ENCODE data around the gene POLR1A.
A peak's percentile ranks its signal among the peaks of the same experiment; 100 is the strongest.

The POLR1A gene

DNA sequence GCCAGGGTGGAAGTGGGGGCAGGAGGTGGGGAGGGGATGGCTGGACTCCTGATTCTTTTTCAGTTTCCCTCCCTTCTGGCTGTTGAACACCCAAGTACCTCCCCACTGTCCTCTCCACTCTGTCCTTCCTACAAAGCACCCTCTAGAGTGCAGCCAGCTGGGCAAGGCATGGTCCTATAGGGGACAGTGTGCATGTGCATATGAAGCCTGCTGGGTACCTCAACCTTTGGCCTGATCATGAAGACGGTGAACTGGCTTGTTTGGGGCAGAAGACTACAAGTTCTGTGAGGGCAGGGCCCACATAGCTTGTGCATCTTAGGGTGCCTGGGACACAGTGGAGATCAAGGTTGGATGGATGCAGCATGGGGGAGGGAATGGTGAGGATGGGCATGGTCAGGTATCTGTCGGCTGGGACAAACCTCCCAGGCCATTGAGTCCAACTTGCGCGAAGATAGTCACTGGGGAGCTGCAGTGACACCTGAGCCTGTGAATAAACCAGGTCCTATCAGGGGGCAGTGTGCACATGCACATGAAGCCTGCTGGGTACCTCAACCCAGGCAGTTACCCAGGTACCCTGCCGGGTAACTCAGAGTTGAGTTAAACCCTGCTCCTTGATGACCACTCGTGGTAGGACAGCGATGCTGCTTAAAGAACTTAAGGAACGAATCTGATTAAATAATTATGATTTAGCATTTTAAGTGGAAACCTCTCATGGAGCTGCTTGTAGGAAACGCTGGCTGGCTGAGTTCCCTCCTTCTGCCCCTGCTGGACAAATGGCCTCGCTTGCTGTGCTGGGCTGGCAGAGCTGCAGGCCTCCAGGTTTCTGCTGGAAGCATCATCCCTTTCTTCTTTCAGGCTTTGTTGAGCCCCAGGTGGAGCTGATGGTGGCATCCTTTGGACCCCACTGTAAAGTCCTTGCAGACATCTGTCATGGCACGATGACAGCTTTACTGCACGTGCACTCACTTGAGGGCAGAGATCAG is 84.0 kb downstream of the POLR1A start:
- DNase-seq (ENCODE audit: low read depth in 2 of 2) = no peak

DNA sequence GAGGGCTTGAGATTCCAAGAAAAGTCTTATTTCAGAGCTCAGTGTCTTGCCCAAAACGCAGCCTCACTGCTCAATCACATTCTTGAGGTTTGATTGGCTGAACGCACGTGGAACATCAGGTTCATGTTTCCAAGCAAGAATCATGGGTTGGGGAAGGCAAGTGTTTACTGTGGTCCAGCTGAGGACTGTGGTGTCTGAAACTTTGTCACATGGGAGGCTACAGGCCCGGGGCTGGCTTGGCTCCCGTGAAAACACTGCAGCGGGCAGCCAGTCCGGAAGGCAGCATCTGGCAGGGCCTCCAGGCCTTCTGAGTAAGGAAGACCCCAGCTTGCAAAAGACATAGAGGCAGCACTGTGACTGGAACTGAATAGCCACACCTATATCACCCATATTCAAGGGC is 84.7 kb downstream of the POLR1A start:
- DNase-seq (ENCODE audit: low read depth in 2 of 2) = no peak

DNA sequence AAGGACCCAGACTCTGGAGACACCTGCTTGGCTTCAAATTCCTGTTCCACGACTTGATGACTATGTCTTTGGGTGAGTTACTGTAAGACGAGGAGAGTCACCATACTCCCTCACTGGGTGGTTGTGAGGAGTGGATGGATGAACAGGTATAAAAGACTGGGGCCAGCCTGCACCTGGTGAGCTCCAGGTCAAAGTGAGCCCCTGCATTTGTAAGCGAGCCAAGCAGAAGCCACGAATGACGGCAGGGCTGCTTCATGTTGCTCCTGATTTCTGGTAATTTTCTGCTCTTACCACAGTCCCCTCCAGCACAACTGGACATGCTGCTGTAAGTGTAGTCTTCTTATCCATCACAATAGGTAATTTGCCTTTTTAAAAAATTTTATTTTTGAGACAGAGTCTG is 86.6 kb downstream of the POLR1A start:
- no peak for DNase-seq (ENCODE audit: low read depth in 2 of 2)

DNA sequence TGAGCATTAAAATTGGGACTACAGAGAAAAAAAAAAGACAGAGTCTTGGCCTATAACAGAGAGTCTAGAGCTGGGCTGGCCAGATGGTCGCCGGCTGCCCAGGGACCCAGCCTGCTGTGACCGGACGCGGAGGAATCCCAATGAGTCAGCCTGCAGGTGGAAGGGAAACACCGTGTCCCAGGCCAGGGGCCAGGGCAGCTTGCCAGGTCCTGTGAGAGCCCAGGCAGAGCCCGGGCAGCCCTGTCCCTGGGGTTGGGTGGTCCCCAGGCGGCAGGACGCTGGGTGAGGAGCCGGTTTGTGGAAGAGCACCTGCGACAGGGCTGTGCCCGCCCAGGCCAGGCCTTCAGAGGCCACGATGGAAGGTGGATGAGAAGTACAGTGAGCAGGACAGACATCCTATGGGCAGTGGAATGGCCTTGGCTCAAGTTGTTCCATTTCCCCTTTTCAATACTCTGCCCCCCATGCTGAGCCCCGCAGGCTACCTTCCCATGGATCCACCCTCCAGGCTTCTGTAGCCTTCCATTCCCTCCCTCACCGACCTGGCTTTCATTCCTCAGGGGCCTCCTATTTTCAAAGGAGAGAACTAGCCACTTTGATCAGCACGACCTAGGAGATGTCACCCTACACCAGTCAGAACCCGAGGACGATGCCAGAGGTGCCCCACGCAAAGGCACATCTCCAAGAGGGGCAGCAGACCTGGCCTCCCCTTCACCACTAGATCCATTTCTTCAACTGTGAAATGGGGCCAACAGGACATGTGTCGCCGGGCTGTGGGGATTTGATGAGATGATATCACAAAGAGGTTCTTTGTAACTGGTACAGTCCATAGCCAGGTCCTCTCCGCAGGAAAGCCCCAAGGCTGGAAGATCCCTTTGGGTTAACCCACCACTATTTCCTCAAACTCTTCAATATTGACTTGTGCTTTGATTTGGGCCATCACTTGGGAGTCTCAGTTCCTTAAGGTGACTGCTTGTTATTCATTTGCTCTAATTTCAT is 87.5 kb downstream of the POLR1A start:
- DNase-seq (ENCODE audit: low read depth in 2 of 2) = no peak

DNA sequence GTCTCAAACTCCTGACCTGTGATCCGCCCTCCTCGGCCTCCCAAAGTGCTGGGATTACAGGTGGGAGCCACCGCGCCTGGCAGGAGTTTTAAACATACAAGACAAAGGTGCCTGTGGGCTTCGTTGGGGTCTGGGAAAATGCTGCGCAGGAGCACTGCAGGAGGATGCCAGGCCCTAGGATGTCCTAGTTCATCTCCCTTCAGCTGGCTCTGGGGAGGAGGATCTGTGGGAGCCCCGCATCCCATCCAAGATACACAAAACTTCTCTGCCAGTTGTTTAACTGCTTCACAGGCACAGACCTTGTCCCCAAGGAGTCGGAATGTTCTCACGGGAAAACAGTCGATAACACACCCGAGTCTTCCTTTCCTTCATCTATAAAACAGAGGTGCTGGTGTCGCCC is 89.1 kb downstream of the POLR1A start:
- DNase-seq (ENCODE audit: low read depth in 2 of 2) = no peak

DNA sequence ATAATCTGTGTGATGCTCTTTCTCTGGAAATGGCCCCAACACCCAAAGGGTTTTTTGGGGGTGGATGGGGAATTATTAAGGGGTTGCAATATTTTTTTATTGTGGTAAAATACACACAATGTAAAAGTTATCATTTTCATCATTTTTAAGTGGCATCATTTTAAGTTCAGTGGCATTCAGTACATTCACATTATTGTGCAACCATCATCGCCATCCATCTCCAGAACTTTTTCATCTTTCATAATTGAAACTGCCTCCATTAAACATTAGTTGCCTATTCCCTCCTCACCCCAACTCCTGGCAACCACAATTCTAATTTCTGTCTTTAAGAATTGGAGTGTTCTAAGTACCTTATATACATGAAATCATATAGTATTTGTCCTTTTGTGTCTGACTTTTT is 90.0 kb downstream of the POLR1A start:
- DNase-seq (ENCODE audit: low read depth in 2 of 2) = no peak

DNA sequence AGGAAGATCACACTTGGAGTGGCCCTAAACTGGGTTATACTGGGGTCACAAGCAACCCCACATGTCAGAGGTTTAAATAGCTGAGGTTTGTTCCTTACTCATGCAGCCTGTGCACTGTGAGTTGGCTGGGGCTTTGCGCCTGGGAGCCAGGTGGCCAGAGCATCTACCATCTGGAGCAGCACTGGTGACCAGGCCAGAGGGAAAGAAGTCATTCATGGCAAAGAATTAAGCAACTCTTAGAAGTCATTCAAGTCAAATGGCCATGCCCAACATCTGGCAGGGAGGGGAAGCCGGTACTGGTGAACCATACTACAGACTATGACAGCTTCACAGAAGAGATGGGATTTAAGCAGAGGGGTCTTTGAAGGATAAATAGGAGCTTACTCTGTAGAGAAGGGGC is 90.7 kb downstream of the POLR1A start:
- no peak for DNase-seq (ENCODE audit: low read depth in 2 of 2)

DNA sequence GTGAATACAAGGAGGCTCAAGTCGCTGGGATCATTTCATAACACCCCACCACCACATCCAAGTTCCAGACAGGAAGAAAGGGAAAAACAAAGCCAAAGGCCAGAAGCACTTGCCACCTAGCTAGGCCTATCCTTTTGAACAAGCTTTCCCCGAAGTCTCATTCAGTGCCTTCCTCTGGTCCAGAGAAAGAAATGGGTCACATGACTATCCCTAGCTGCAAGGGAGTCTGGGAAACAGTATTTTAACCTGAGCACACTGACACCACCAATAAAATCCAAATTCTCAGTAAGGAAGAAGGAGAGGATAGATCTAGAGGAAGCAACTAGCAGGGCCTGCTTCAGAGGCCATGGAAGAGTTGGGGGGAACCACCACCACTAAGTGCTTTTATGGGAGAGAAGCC is 91.2 kb downstream of the POLR1A start:
- no peak for DNase-seq (ENCODE audit: low read depth in 2 of 2)

DNA sequence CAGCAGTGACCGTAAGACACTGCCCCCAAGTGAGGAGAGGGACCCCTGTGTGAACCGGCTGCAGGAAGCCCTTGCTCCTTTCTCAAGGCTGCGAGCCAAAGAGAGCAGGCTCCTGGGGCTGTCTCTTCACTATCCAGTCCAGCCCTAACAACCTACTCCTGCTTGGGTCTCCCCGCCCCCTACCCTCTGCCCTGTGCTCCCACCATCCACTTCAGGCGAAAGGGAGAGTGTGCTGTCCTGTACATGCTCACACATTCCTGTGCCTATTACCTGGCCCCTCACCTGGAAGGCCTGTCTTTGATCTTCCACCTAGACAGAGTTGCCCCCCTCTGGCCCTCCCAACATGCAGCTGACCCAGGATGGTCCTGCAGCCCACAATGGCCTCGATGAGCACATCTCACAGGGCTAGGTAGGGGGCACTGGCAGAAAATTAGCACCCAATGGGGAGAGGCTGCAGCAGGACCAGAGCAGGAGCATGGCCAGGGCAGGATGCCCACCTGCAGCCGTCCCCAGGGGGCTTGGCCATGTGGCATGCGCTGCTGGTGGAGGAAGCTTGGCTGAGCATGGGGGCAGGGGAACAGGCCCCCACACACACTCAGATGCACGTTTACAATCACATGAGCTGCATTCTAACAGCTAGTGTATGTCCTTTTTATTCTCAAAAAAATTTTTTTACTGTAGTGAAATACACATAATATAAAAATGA is 93.5 kb downstream of the POLR1A start:
- DNase-seq (ENCODE audit: low read depth in 2 of 2) = no peak

DNA sequence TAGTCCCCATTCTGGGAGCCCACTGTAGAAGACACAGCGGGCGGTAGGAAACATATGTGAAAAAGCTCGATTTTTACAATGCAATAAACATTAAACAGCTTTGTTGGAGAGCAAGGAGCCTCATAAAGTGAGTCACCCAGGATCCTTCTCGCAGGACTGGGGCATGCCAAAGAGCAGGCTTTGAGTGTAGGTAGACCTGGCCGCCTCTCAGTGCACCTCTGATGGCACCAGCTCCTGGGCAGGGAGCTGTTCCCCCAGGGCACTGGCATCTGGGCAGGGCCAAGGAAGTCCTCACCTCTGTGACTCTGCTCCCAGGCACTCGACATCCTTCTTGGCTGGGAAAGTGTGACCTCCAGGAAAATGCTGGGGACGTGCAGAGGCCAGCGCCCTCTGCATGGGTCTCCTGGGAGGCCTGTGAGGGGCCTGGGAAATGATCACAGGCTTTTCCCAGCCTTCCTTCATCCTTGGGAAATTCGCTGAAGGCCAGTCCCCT is 94.2 kb downstream of the POLR1A start:
- no peak for DNase-seq (ENCODE audit: low read depth in 2 of 2)

DNA sequence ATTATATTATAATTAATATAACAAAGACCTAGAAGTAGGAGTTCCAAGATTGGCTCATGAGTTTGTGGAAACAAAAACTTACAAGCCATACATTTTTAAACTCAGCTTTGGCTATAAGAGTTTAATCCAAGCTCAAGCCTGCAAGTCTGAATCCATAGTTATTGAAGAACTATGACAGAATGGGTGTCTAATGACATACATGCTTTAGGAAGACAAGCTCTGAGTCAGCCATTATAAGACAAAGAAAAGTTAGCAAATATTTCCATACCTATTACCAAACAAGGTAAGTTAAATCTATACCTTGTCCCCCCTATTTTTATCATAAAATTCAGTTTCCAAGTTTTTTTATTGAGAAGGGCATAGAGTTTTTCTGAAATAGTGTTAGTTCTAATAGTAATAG is 95.6 kb downstream of the POLR1A start:
- no peak for DNase-seq (ENCODE audit: low read depth in 2 of 2)

DNA sequence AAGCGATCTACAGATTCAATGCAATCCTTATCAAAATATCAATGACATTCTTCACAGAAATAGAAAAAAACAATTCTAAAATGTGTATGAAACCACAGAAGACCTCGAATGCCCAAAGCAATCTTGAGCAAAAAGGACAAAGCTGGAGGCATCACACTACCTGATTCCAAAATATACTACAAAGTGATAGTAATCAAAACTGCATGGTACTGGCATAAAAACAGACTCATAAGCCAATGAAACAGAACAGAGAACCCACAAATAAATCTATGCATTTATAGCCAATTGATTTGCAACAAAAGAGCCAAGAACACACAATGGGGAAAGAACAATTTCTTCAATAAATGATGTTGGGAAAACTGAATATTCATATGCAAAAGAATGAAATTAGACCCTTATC is 99.2 kb downstream of the POLR1A start:
- DNase-seq (ENCODE audit: low read depth in 2 of 2) = no peak

DNA sequence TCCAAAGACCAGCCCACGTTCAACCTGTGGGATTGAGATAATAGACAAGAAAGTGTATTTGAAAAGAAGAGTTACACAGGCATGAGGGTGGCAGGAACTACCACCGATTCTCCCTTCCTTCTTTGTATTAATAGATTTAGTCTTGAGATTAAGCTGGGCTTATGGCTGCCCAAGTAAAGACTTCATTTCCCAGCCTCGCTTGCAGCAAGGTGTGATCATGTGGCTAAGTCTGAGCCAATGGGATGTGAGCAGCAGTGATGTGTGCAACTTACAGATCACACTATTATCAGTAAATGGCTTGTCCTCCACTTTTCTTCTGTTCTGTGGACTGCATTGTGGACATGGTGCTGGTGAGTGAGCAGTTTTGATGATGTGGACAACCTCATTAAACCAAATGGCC is 101.7 kb downstream of the POLR1A start:
- no peak for DNase-seq (ENCODE audit: low read depth in 2 of 2)

DNA sequence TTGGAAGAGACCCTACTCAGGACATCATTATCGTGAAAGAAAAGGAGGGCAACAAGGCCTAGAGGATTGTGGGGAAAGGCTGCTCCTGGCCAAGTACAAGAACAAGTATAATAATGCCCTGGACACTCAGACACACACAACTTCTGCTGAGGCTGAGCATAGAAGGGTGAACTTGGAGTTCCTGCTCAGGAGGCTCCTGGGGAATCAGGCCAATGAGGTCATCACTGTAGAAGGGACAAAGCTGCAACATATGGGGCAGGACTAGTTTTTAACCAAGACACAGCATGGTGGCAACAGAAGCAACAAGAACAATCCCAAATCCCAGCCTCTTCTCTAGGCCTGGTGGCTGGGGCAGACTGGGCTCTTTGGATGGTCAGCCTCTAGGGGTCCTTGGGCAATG is 102.6 kb downstream of the POLR1A start:
- no peak for DNase-seq (ENCODE audit: low read depth in 2 of 2)

DNA sequence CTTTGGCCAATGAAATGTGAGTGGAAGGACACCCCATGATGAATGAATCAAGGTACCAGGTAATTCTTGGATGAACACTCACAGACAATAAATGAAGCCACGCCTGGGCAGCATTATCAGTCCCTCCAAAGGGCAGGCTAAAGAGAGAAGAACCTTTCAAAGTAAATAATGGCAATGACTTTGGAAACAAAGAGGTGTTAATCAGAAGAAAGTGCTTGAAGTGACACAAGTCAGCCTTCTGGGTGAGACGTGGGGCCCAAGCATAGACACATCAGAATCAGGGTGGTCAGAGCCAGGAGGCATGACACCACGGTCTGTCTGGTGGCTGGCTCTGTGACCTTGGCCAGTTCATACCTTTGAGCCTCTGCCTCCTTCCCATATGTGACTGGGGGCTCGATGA is 103.3 kb downstream of the POLR1A start:
- DNase-seq (ENCODE audit: low read depth in 2 of 2) = no peak

DNA sequence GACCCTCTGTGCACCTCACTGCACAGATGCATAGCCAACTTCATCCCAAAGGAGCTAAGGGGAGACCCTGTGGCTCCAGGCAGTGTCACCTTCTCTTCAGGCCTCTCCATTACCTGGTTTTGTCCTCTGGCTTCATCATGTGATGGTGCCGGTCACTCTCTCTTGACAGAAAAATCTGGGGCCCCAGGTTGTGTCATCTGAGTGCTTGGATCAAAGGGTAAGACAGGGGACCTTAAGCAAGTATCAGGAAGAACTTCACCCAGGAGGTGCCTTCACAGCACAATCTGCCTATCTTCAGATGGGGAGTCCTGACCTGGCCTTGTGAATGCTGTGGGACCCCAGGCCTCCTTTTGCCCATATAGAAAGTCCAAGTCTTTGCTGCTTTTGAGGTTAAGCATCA is 104.4 kb downstream of the POLR1A start:
- DNase-seq (ENCODE audit: low read depth in 2 of 2) = no peak

DNA sequence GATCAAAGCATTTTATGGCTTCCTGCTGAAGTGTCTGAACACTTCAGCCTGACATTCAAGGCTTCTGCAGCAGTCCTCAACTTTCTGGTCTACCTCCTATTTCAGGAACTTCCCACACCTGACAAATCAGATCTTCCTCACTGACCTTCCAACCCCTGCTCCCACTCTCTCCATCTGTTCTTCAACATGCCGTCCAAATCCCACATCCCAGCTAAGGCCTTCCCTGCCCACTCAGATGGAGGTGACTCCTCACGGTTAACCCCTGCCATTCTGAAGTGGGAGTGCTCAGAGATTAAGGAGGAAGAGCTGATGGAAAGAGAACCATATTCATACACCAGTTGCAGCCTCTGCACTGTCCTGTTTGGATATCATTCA is 104.8 kb downstream of the POLR1A start:
- no peak for DNase-seq (ENCODE audit: low read depth in 2 of 2)

DNA sequence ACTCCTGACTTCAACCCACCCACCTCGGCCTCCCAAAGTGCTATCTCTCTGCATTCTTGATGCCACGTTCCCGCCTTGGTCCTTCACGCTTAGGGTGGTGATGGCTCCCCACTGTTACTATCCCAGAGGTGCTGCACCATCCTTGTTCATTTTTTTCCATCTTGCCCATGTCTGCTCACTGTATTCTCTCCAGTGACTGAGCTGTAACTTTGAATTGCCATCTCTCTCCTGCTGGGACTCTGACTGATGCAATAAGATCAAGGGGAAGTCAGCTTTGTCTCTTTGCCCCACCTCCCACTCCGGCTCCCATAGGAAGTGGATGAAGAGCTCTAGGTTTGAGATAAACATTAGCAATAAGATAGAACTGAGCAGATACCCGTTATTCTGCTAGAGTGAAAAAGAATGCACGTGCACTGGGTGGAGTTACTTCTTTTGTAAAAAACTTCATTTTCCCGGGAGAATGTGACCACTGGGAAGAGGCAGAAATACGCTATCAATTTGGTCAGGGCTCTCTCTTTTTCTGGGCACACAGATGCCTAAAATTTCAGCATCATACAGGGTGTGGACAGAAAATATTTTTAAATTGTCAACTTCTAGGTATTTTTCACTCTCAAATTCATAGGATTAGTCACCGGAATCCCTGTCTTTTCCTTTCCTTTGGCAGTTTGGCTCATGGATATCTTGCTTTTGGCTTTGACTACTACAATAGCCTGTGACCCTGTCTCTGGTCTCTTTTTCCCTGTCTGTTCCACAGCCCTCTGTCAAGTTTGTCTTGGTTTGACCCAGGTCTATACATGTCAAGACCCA is 105.4 kb downstream of the POLR1A start:
- DNase-seq (ENCODE audit: low read depth in 2 of 2) = no peak

DNA sequence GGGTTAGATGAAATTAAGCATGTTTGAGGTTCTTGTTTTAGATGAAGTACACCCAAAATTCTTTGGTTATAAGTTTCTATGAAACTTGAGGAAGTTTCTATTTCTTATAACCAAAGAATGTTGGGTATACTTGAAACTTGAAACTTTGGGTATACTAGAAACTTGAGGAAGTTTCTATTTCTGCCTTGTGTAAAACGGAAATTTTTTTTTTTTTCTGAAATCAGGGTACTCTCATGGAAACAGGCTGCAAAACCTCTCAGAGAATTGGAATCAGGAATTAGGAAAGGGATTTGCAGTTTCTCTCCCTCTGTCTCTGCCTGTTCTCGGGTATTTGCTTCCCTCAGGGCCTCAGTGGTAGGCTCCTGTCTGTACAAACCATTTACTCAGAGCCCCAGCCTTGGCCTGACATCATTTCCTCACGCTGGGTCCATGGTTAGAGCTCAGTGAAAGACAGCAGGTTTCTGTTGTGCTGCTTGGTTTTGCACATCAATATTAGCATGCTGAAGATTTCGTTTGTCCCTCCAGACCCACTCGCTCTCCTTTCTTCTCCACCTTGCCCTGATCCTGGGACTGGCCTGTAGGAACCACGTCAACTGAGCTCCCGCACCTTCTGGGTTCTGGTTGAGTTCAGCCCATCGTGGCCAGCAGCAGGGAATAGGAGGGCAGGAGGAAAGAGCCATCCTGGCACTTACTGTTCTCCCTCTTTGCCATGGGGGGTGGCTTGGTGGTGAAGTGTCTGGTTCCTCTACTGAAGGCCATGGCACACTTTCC is 106.4 kb downstream of the POLR1A start:
- DNase-seq (ENCODE audit: low read depth in 2 of 2) = peak in 1 of 2 experiments; percentile 49
